IMR-90 (cell line): Measurements from ENCODE around the gene MEIS3. TPM values are rescaled to one million over a fixed set of nuclear protein-coding genes. Genes with fewer than 3 reads are reported as not detected.

Experiments used
- ATAC-seq: fragments of 200-7000 bp; cut with Tn5 transposase; 2 replicates; pipeline ENCODE4 v1.9.1; 2020; ENCODE audit warnings: low read depth, mild to moderate bottlenecking, moderate library complexity
- BruUV-seq: library from RNA; stranded (reverse); fragments of 400-500 nt; replicated peaks from 2 replicates; lab custom pipeline; 2021; lab: Mats Ljungman, UMichigan
- CTCF ChIA-PET: fragments of 300-600 bp; formaldehyde crosslinking; extraction: SDS; loops from one replicate; lab custom pipeline; 2021; ENCODE audit warnings: antibody characterized with exemption; lab: Yijun Ruan, JAX
- POLR2A ChIA-PET: fragments of 300-600 bp; sonication (Branson Sonifier 250); formaldehyde crosslinking; loops from one replicate; lab custom pipeline; 2022; ENCODE audit warnings: antibody characterized with exemption; ENCODE audit not compliant: unreplicated experiment; lab: Charles Lee
- DNase-seq: peaks from one replicate; pipeline ENCODE4 v3.0.0; 2013
- H2AFZ ChIP-seq: replicated peaks from 2 replicates; pipeline ENCODE3; 2013; ENCODE audit warnings: low read length, mild to moderate bottlenecking; ENCODE audit not compliant: poor library complexity
- H2AK5ac ChIP-seq: 2 replicates; pipeline ENCODE4 v1.6.1; 2013; ENCODE audit warnings: low read depth, low read length, inconsistent platforms
- H2AK9ac ChIP-seq: replicated peaks from 2 replicates; pipeline ENCODE3; 2013; ENCODE audit warnings: mild to moderate bottlenecking, low read depth, low read length, moderate library complexity; ENCODE audit not compliant: poor library complexity
- H2BK120ac ChIP-seq: 2 replicates; pipeline ENCODE4 v1.6.1; 2013; ENCODE audit warnings: low read depth, low read length, inconsistent platforms
- H2BK15ac ChIP-seq: 3 replicates; pipeline ENCODE4 v1.6.1; 2013; ENCODE audit warnings: low read depth, low read length, inconsistent platforms
- H2BK20ac ChIP-seq: 2 replicates; pipeline ENCODE4 v1.6.1; 2013; ENCODE audit warnings: low read depth, mild to moderate bottlenecking, inconsistent platforms, low read length, moderate library complexity
- H2BK5ac ChIP-seq: 2 replicates; pipeline ENCODE4 v1.6.1; 2013; ENCODE audit warnings: mild to moderate bottlenecking, low read depth, low read length, inconsistent platforms; ENCODE audit not compliant: poor library complexity, severe bottlenecking
- H3K14ac ChIP-seq: replicated peaks from 2 replicates; pipeline ENCODE4 v1.6.1; 2013; ENCODE audit warnings: low read depth, low read length, inconsistent platforms
- H3K18ac ChIP-seq: 2 replicates; pipeline ENCODE4 v1.6.1; 2013; ENCODE audit warnings: low read depth, low read length, control low read depth
- H3K23ac ChIP-seq: 2 replicates; pipeline ENCODE4 v1.6.1; 2013; ENCODE audit warnings: low read depth, low read length, inconsistent platforms
- H3K27ac ChIP-seq: 2 replicates; pipeline ENCODE4 v1.5.1; 2013; ENCODE audit warnings: mild to moderate bottlenecking, control low read depth, low read length; ENCODE audit not compliant: insufficient read depth
- H3K27me3 ChIP-seq: 2 replicates; pipeline ENCODE4 v1.6.1; 2013; ENCODE audit warnings: low read length; ENCODE audit not compliant: control insufficient read depth, insufficient read depth
- H3K36me3 ChIP-seq: 2 replicates; pipeline ENCODE4 v1.6.1; 2013; ENCODE audit warnings: low read length, mixed read lengths; ENCODE audit not compliant: control insufficient read depth, insufficient read depth
- H3K4ac ChIP-seq: 2 replicates; pipeline ENCODE4 v1.6.1; 2013; ENCODE audit warnings: low read depth, low read length, inconsistent platforms
- H3K4me1 ChIP-seq: 2 replicates; pipeline ENCODE4 v1.6.1; 2013; ENCODE audit warnings: low read length, mixed read lengths; ENCODE audit not compliant: control insufficient read depth, insufficient read depth
- H3K4me2 ChIP-seq: 2 replicates; pipeline ENCODE4 v1.6.1; 2013; ENCODE audit warnings: low read depth, mild to moderate bottlenecking, control low read depth, low read length, moderate library complexity
- H3K4me3 ChIP-seq: 2 replicates; pipeline ENCODE4 v1.5.1; 2013; ENCODE audit warnings: low read depth, mild to moderate bottlenecking, control low read depth, low read length, moderate library complexity; ENCODE audit not compliant: insufficient read depth
- H3K56ac ChIP-seq: 2 replicates; pipeline ENCODE4 v1.6.1; 2013; ENCODE audit warnings: low read length, inconsistent platforms; ENCODE audit not compliant: insufficient read depth; ENCODE audit errors: extremely low read depth
- H3K79me1 ChIP-seq, 2 experiments: 2 replicates each; pipeline ENCODE4 v1.6.1; 2013; ENCODE audit warnings: low read length in 2 of 2, inconsistent platforms in 1 of 2, low read depth in 1 of 2
- H3K9ac ChIP-seq: 2 replicates; pipeline ENCODE4 v1.6.1; 2013; ENCODE audit warnings: low read depth, low read length, control low read depth
- H3K9me1 ChIP-seq: 2 replicates; pipeline ENCODE4 v1.6.1; 2013; ENCODE audit warnings: low read length, inconsistent platforms; ENCODE audit not compliant: insufficient read depth
- H3K9me3 ChIP-seq: 2 replicates; pipeline ENCODE4 v1.6.1; 2013; ENCODE audit warnings: low read length; ENCODE audit not compliant: control insufficient read depth, insufficient read depth
- H4K20me1 ChIP-seq: 2 replicates; pipeline ENCODE4 v1.6.1; 2013; ENCODE audit warnings: low read length, inconsistent platforms; ENCODE audit not compliant: insufficient read depth
- H4K5ac ChIP-seq: 2 replicates; pipeline ENCODE4 v1.6.1; 2013; ENCODE audit warnings: mild to moderate bottlenecking, low read depth, low read length, control low read depth
- H4K8ac ChIP-seq, 2 experiments: 2 replicates each; pipeline ENCODE4 v1.6.1; 2013; ENCODE audit warnings: low read depth in 2 of 2, low read length in 2 of 2, control low read depth in 1 of 2, inconsistent platforms in 1 of 2
- H4K91ac ChIP-seq: 2 replicates; pipeline ENCODE4 v1.6.1; 2013; ENCODE audit warnings: low read depth, low read length, inconsistent platforms; ENCODE audit not compliant: insufficient read depth
- MAFK ChIP-seq: IDR thresholded peaks from 2 replicates; pipeline ENCODE4 v1.6.1; 2012; ENCODE audit warnings: low read depth, low read length, improper control_type of control experiment
- NFE2L2 ChIP-seq: fragments of 150-350 bp; IDR thresholded peaks from 2 replicates; pipeline ENCODE4 v1.6.1; 2016; ENCODE audit warnings: low read depth, mild to moderate bottlenecking, low read length
- WGBS, 2 experiments: methylation state at CpG; one replicate each; pipeline versions ENCODE4 v1.1.5 to v1.1.7; 2013; ENCODE audit warnings: missing lambda C conversion rate in 2 of 2; ENCODE audit not compliant: insufficient read length in 1 of 2; ENCODE audit errors: extremely low coverage in 2 of 2; 5-methylcytosine and 5-hydroxymethylcytosine counted together
- dilution Hi-C: fragments of 300-500 bp; cut with HindIII; formaldehyde crosslinking; loops from one replicate; pipeline ENCODE4 v1.14.3; 2018; ENCODE audit warnings: low sequenced_read_pairs; ENCODE audit not compliant: unreplicated experiment
- in situ Hi-C: fragments of 300-500 bp; cut with MboI; formaldehyde crosslinking; loops from 3 replicates; pipeline ENCODE4 v1.14.3; 2019; ENCODE audit warnings: low sequenced_read_pairs, inconsistent platforms, mixed read lengths
- intact Hi-C: fragments of 100-400 bp; cut with micrococcal nuclease; formaldehyde crosslinking; loops from 2 replicates; pipeline ENCODE4 v1.10.0; 2022
- polyA plus RNA-seq, 3 experiments: library from polyadenylated mRNA; depleted of rRNA; stranded (reverse); fragments of >200 nt; gene quantifications; 2 replicates each; pipeline ENCODE4 v1.2.3, GENCODE V29; 2012; ENCODE audit warnings: low replicate concordance in 1 of 3
- total RNA-seq: library from RNA; depleted of rRNA; stranded (reverse); fragments of >200 nt; gene quantifications from 2 replicates; pipeline ENCODE4 v1.2.3, GENCODE V29; 2012

MEIS3 gene
- total and polyA plus RNA-seq, 2 of the 4 experiments (the other 2 are of a cell fraction), result 32.4 to 33.0 TPM

DNA sequence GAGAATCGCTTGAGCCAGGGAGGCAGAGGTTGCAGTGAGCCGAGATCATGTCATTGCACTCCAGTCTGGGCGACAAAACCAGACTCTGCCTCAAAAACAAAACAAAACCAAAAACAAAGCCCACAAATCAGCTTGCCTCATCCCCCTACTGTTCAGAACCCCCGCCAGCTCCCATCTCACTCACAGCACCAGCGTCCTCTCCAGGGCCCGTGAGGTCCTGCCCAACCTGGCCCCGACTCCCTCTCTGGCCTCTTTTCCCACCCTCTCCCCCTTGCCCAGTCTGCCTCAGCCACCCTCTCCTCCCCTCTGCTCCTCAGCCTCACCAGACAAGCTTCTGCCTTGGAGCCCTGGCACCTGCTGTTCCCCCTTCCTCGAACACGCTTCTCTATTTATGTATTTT lies 48.6 kb upstream of the MEIS3 start:
- ATAC-seq (no peak), DNase-seq (no peak)
- CTCF ChIA-PET, result interaction anchor here (1.2 kb wide), 1 partner anchor 16 kb away, joined by 3 read pairs; the partner anchor contains the start of gene KPTN
- no peak overlapping the region for H2BK5ac ChIP-seq
- H3K4ac ChIP-seq, result no peak overlapping the region
- H3K18ac ChIP-seq, result no peak overlapping the region
- no peak overlapping the region for H3K4me2 ChIP-seq
- TF ChIP-seq MAFK, result no peak
- TF ChIP-seq NFE2L2, result no peak
- WGBS, 2 experiments, result 33% methylated on average over 5 of the region's 9 CpGs; no CpG with 5 or more reads in 1 of the 2 experiments
- no peak overlapping the region for H3K27ac ChIP-seq
- no peak overlapping the region for H3K56ac ChIP-seq
- BruUV-seq, result no TSS peak
- H3K14ac ChIP-seq, result no peak overlapping the region
- peaks cover 5% of the 10 kb centered on the region; the same call in 1 of the 2 replicates for H3K9me3 ChIP-seq
- dilution Hi-C loops, result no loop called here
- no peaks in the 10 kb centered on the region for H3K4me1 ChIP-seq
- H2AFZ ChIP-seq, result peak overlapping the region; percentile 43
- no peak overlapping the region for H2BK15ac ChIP-seq
- H4K8ac ChIP-seq, result no peak overlapping the region
- no peak overlapping the region for H2BK120ac ChIP-seq
- intact Hi-C loops, result no loop called here
- H4K91ac ChIP-seq, result no peak overlapping the region
- no peak overlapping the region for H3K23ac ChIP-seq
- H3K9me1 ChIP-seq, result no peaks in the 10 kb centered on the region
- in situ Hi-C loops, result no loop called here
- H3K27me3 ChIP-seq, result peaks cover 67% of the 10 kb centered on the region
- no peak overlapping the region for H4K5ac ChIP-seq
- H3K4me3 ChIP-seq, result no peak overlapping the region
- no peaks in the 10 kb centered on the region for H3K36me3 ChIP-seq
- POLR2A ChIA-PET, result interaction anchor here (0.5 kb wide), 1 partner anchor 13 kb away, joined by 3 read pairs; no protein-coding TSS in a partner anchor
- H3K79me1 ChIP-seq, result no peaks in the 10 kb centered on the region
- H4K20me1 ChIP-seq, result no peaks in the 10 kb centered on the region; the same call in 1 of the 2 replicates
- no peak overlapping the region for H2AK9ac ChIP-seq
- H3K9ac ChIP-seq, result no peak overlapping the region
- H2AK5ac ChIP-seq, result no peak overlapping the region
- H2BK20ac ChIP-seq, result no peak overlapping the region
